ENCODE measurements around the gene SARDH.

The SARDH gene

DNA sequence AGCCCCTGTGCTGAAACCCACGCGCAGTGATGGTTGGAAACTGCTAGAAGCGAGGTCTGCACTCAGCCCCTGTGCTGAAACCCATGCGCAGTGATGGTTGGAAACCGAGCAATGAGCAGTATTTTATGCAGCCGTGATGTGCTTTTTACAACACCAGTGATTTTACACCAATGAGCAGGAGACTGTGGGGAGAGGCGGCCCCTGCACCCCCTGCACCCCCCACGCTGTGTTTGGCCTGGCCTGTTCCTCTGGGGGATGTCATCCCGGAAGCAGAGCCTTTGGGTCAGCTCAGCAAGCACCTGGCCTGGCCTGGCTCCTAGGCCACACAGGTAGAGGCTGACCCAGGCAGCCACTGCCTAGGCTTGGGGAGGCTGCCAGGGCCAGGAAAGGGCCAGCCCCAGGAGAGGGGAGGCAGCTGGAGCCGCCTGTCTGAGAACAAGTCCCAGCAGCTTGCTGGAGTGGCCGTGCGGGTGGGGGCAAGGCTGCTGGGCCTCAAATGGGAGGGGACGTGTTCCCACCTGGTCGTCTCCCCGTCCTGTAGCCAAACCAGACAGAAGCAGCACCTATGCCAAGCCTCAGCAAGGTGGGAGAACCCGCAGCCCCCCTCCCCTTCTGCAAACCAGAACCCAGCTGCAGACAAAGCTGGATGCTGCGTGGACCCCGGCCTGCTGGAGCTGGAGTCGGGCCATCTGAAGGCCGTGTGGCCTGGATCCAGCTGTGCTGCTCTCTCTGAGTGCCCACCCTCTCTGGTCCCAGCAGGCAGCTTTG lies 55.1 kb downstream of the SARDH start:
- no peak for TF ChIP-seq CTCF (IDR thresholded peaks at IDR 0.05; ENCODE audit: borderline replicate concordance, control extremely low read depth, extremely low read depth, insufficient read depth, missing control alignments)
- no peak for DNase-seq (ENCODE audit: low spot score)
- in situ Hi-C loops (cut with MboI; ENCODE audit: low sequenced_read_pairs, unreplicated experiment) = no loop called here

DNA sequence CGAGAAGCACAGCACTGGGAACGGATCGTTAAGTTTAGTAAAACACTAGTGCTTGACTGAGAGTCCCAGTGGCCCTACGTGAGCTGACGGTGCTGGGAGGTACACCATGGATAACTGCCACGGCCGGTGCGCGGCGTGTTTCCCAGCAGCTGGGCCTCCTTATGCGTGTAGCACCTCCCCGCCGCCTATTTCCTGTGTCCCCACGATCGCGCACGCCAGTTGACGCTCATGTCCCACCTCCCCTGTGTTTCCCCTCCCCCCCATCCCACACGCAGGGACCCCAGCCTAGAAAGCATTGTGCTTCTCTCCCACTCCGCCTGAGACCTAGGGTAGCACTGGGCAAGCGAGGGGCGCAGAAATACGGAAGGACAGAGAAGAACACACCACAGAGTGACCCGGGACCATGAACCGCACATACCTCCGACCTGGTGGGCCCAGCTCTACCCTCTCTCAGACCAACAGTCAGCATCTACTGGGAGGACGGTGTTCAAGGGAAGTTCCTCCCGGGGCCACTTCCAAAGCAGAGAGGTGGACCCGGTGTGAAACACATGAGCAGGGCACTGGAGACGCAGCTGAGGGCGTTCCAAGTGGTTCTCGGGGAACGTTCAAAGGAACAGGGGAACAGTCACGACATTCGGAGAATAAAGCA lies 56.4 kb downstream of the SARDH start:
- TF ChIP-seq CTCF (IDR thresholded peaks at IDR 0.05; ENCODE audit: borderline replicate concordance, control extremely low read depth, extremely low read depth, insufficient read depth, missing control alignments) = no peak
- in situ Hi-C loops (cut with MboI; ENCODE audit: low sequenced_read_pairs, unreplicated experiment) = no loop called here

DNA sequence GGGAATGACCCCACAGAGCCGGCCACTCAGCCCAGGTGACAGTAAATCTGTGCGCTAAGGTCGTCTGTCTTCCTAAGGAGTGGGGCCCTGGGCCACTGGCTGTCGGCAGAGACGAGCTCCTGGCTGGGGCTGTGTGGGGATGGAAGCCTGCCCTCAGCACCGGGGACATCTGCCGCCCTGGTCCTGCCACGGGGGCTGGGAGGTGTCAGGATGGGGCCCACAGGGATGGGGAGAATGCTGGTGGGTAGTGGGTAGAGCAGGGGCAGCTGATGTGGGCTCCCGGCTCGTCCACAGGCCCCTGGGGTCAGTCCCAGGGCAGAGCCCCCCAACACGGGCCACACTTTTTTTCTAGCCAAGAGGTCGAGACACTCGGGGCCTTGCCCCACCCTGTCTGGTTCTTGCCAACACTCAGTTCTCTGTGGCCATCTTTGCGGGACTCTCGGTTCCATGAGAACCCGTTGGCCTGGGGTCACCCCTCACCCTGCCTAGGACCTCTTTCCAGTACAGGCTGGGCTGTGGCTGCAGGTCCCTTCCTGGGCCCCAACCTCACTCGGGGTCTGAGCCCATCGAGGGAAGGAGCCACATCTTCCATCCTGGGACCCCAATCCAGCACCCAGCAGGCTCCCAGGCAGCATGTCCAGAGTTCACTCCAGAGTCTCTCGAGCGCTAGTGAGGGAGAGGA lies 57.0 kb downstream of the SARDH start:
- in situ Hi-C loops (cut with MboI; ENCODE audit: low sequenced_read_pairs, unreplicated experiment) = no loop called here
- no peak for DNase-seq (ENCODE audit: low spot score)
- TF ChIP-seq CTCF (IDR thresholded peaks at IDR 0.05; ENCODE audit: borderline replicate concordance, control extremely low read depth, extremely low read depth, insufficient read depth, missing control alignments) = no peak

More for the DNA sequence above, 56.4 kb downstream of the SARDH start:
- no peak for DNase-seq (ENCODE audit: low spot score)

- DNase-seq (ENCODE audit: low spot score) = no peak
- TF ChIP-seq CTCF (IDR thresholded peaks at IDR 0.05; ENCODE audit: borderline replicate concordance, control extremely low read depth, extremely low read depth, insufficient read depth, missing control alignments) = no peak
- in situ Hi-C loops (cut with MboI; ENCODE audit: low sequenced_read_pairs, unreplicated experiment) = no loop called here
These were observed 57.7 kb downstream of the SARDH start for GRCh38 chr9:133680250-133680975.

DNA sequence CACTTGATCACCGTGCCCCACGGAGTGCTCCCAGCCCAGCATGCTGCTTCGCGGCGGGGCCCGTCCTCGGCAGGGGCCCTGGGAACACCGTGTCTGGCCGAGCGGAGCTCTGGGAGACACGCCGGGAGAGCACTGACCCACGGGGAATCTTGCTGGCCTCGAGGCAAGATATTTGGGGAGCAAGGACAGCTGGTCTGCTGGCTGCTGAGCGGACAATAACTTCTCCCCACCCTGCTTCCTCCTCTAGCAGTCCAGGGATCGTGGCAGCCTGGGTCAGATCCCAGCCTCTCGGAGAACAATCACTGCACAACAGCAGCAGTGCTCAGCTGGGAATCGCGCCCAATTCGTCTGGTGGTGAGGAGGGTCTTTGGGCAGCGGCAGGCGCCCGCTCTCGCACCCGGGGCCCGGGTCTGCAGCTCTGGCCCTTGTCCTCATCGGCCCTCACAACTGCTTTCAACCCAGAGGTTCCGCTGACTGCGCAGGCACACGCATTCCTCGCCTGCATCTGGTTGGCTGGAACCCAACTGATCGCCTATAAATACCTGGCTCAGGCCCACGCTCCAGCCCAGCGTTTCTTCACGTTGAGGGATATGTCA lies 58.6 kb downstream of the SARDH start:
- DNase-seq (ENCODE audit: low spot score) = no peak
- in situ Hi-C loops (cut with MboI; ENCODE audit: low sequenced_read_pairs, unreplicated experiment) = no loop called here
- no peak for TF ChIP-seq CTCF (IDR thresholded peaks at IDR 0.05; ENCODE audit: borderline replicate concordance, control extremely low read depth, extremely low read depth, insufficient read depth, missing control alignments)

DNA sequence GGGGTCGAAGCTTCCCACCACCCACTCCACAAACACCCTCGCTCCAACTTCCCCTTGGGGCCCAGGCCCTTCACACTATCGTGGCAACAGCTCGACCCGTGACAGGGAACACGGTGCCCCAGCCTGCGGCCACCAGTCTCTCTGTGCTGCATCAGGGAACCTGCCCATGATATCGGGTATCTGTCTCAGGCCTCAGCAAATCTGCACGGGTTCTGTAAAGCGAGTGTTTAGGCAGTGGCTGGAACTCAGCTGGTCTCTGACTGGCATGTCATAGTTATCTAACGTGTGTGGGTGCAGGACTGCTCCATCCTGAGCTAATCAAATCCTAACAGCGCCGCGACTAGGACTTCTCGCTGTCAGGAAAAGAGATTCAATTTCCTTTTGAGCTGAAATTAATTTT lies 59.1 kb downstream of the SARDH start:
- no peak for DNase-seq (ENCODE audit: low spot score)
- in situ Hi-C loops (cut with MboI; ENCODE audit: low sequenced_read_pairs, unreplicated experiment) = no loop called here
- TF ChIP-seq CTCF (IDR thresholded peaks at IDR 0.05; ENCODE audit: borderline replicate concordance, control extremely low read depth, extremely low read depth, insufficient read depth, missing control alignments) = no peak

All from GM13976 (cell line).